SK-N-SH (cell line): ENCODE results near the gene CANT1.

Experiments
- CTCF ChIP-seq: fragments of 200-600 bp; sonication (generic); IDR thresholded peaks from 2 replicates; pipeline ENCODE4 v1.6.1; 2017; ENCODE audit warnings: antibody characterized with exemption, mild to moderate bottlenecking, moderate library complexity
- EP300 ChIP-seq, 2 experiments: IDR thresholded peaks; 2 replicates each; pipeline versions ENCODE4 v1.4.0 to v1.6.1; 2012; ENCODE audit warnings: borderline replicate concordance in 1 of 2, low read depth in 1 of 2, low read length in 1 of 2
- IRF3 ChIP-seq: fragments of 150-350 bp; IDR thresholded peaks from 2 replicates; pipeline ENCODE4 v1.6.1; 2016; ENCODE audit warnings: mild to moderate bottlenecking, low read depth, low read length
- MAX ChIP-seq: IDR thresholded peaks from 2 replicates; pipeline ENCODE4 v1.4.0; 2012; ENCODE audit warnings: low read depth
- POLR2AphosphoS5 ChIP-seq: IDR thresholded peaks from 2 replicates; pipeline ENCODE4 v1.6.1; 2012; ENCODE audit warnings: low read depth, low read length
- RAD21 ChIP-seq: IDR thresholded peaks from 2 replicates; pipeline ENCODE4 v1.6.1; 2012; ENCODE audit warnings: mild to moderate bottlenecking, low read length
- RCOR1 ChIP-seq: fragments of 150-350 bp; IDR thresholded peaks from 2 replicates; pipeline ENCODE4 v1.6.1; 2017; ENCODE audit warnings: antibody characterized with exemption, low read length
- SMC3 ChIP-seq: IDR thresholded peaks from 2 replicates; pipeline ENCODE4 v1.6.1; 2012; ENCODE audit warnings: low read depth, low read length, improper control_type of control experiment
- ZBTB33 ChIP-seq: IDR thresholded peaks from 2 replicates; pipeline ENCODE4 v1.4.0; 2012; ENCODE audit warnings: low read depth, borderline replicate concordance

GRCh38 chr17:79043191-79043930, 33.8 kb upstream of the CANT1 start:
- no peak for TF ChIP-seq CTCF
- TF ChIP-seq RCOR1 = no peak
- no peak for TF ChIP-seq EP300 (IDR thresholded peaks at IDR 0.05; ENCODE audit: borderline replicate concordance in 1 of 2, low read depth in 1 of 2, low read length in 1 of 2)
- TF ChIP-seq IRF3 = no peak
- no peak for TF ChIP-seq POLR2AphosphoS5
- TF ChIP-seq RAD21 = no peak
- no peak for TF ChIP-seq ZBTB33
- TF ChIP-seq SMC3 = no peak
- no peak for TF ChIP-seq MAX
